GM12864 (cell line): ENCODE results near the gene TMEM61.

Experiments
- DNase-seq: peaks from one replicate; pipeline ENCODE4 v3.0.0-alpha.2; 2011; ENCODE audit warnings: low read depth
- H3K4me3 ChIP-seq: 2 replicates; pipeline ENCODE4 v1.5.1; 2011; ENCODE audit warnings: mild to moderate bottlenecking, low read depth, low read length, control low read depth
- TF ChIP-seq, protein P1 (sequence below): IDR thresholded peaks from 2 replicates; pipeline ENCODE4 v1.5.1; 2011; ENCODE audit warnings: low read depth, mild to moderate bottlenecking, moderate library complexity, low read length, control low read depth, inconsistent platforms; ENCODE audit errors: missing control alignments

Gene TMEM61

DNA sequence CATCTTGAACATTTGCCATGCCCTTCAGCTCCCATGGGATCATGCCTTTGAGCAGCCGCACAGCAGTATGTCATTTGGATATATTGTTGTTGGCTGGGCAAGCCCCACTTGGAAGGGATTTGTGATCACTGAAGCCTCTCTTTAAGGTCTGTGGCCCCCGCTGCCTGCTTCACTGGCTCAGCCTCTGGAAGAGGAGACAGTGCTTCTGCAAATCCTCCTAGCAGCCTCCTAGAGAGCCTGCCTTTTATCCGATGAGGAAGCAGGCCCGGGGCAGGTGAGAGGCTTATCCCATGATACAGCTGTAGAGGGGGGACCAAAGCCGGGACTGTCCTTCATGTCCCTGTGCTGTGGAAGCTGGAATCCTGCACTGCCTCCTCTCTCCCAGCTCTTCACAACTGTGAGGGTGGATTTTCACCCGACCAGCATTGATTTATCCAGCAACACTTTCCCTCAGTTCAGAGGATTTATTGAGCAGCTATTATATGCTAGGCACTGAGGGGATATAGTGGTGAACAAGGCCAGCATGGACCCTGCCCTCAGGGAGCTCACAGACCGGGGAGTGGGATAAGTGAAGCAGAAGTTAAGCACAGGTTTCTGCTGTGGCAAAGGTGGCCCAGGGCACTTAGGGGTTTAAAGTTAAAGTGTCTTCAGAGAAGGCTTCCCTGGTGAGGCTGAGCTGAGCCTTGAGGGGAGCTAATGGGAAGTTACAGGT lies 3.9 kb downstream of the TMEM61 start:
- no peak overlapping the region for H3K4me3 ChIP-seq
- TF ChIP-seq, protein P1, sequence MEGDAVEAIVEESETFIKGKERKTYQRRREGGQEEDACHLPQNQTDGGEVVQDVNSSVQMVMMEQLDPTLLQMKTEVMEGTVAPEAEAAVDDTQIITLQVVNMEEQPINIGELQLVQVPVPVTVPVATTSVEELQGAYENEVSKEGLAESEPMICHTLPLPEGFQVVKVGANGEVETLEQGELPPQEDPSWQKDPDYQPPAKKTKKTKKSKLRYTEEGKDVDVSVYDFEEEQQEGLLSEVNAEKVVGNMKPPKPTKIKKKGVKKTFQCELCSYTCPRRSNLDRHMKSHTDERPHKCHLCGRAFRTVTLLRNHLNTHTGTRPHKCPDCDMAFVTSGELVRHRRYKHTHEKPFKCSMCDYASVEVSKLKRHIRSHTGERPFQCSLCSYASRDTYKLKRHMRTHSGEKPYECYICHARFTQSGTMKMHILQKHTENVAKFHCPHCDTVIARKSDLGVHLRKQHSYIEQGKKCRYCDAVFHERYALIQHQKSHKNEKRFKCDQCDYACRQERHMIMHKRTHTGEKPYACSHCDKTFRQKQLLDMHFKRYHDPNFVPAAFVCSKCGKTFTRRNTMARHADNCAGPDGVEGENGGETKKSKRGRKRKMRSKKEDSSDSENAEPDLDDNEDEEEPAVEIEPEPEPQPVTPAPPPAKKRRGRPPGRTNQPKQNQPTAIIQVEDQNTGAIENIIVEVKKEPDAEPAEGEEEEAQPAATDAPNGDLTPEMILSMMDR, result no peak
- DNase-seq, result no peak

DNA sequence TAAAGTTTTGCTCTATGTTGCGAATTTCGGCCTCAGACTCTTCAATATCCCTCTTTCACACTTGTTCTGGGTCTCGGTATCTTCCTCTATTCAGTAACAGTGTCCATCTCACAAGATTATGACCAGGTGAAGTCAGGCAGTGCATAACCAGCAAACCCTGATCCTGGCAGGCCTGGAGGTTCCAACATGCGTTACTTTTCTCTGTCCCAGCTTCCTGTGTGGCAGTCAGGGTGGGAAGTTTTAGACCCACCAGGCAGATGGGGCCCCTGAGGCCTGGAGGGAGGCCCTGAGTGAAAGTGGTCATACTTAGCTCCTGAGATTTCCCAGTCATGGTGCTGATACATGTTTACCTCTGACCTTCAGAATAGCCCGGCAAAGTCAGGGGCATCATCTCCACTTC lies 5.1 kb downstream of the TMEM61 start:
- DNase-seq, result no peak
- H3K4me3 ChIP-seq, result no peak overlapping the region
- TF ChIP-seq, protein P1, result no peak

DNA sequence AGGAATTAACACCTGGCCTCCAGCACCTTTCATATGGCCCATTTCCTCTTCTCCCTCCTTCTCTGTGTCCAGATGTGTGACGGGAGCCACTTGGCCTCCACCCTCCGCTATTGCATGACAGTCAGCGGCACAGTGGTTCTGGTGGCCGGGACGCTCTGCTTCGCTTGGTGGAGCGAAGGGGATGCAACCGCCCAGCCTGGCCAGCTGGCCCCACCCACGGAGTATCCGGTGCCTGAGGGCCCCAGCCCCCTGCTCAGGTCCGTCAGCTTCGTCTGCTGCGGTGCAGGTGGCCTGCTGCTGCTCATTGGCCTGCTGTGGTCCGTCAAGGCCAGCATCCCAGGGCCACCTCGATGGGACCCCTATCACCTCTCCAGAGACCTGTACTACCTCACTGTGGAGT lies 5.6 kb downstream of the TMEM61 start:
- no peak for DNase-seq
- no peak overlapping the region for H3K4me3 ChIP-seq
- TF ChIP-seq, protein P1, result no peak

DNA sequence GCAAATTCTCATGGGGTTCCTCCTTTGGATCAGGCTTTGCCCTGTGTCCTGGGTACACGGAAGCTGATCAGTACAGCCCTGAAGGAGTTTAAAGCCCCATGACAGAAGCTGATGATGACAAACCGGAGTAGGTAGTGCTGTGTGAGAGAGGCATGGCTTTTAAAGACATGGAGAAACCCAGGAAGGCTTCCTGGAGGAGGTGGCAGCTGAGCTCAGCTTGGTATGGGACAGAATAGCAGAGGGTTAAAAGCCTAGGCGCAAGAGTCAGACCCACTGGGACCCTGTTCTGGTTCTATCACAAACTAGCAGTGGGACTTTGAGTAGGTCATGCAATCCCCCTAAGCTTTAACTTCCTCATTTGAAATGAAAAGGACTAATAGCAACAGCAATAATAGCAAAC lies 6.1 kb downstream of the TMEM61 start:
- no peak overlapping the region for H3K4me3 ChIP-seq
- TF ChIP-seq, protein P1, result no peak
- no peak for DNase-seq

DNA sequence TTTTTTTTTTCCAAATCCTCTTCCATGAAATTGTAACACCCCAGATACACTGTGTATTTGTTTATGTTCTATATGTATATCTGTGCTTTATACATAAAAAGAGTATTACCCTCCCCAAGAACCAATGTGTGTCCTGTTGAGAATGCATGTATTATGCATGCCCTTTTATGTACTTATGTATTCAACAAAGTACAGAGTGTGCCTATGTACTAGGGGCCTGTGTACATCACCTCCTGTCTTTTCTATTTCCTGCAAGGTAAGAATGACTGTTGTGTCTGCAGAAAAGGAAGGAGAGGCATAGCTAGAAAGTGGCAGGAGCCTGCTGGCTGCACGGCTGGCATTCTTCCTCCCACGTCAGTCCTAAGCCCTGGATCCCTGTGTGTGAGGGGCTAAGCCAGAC lies 7.0 kb downstream of the TMEM61 start:
- H3K4me3 ChIP-seq, result no peak overlapping the region
- DNase-seq, result no peak
- TF ChIP-seq, protein P1, result no peak

DNA sequence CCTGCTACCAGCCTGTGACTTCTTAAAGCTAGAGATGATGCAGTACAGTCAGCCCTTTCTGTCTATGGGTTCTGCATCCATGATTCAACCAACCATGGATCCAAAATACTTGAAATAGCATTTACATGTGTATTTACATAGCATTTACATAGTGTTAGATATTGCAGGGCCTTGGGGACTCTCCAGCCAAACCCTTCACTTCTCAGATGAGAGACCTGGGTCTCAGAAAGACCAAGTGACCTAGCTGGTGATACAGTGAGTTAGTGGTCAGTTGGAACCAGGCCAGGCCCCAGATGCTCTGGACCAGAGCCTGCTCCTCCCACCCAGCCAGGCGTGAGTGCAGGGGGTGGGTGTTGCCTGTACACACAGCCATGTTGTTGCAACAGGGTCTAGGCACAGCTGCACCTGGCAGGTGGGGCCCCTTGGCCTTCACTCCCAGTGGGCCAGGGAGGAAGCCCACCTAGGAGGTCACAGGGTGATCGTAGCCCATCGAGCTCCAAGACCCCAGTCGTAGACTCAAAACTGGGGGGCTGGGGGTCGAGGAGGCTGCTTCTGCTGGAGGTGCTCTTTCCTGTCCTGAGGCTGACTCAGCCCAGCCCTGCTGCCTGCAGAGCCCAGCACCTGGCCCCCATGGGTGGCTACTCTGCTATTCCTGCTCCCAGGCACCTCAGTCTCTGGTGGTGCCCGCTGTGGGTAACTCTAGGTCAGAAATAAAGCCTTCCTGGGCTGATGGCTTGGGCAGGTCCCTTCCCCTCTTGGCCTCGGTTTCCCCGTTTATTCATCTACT lies 7.7 kb downstream of the TMEM61 start:
- no peak for DNase-seq
- no peak overlapping the region for H3K4me3 ChIP-seq
- TF ChIP-seq, protein P1, result no peak
